Endodermal cell (in vitro differentiated cells): ENCODE data around the gene PALMD. TPM values are rescaled to one million over a fixed set of nuclear protein-coding genes. Genes with fewer than 3 reads are reported as not detected.

Experiments used
- DNase-seq: peaks from one replicate; pipeline ENCODE4 v3.0.0-alpha.2; 2017
- H3K27ac ChIP-seq: 2 replicates; pipeline ENCODE4 v1.5.1; 2013; ENCODE audit warnings: mild to moderate bottlenecking, low read depth, low read length, moderate library complexity
- H3K27me3 ChIP-seq: 2 replicates; pipeline ENCODE4 v1.6.1; 2013; ENCODE audit warnings: mild to moderate bottlenecking, low read length, moderate library complexity; ENCODE audit not compliant: insufficient read depth, control insufficient read depth, poor library complexity, severe bottlenecking
- H3K36me3 ChIP-seq: 2 replicates; pipeline ENCODE4 v1.7.0; 2013; ENCODE audit warnings: mild to moderate bottlenecking, low read length, moderate library complexity; ENCODE audit not compliant: control insufficient read depth, insufficient read depth
- H3K4me1 ChIP-seq: one replicate; pipeline ENCODE4 v1.7.0; 2013; ENCODE audit warnings: low read length; ENCODE audit not compliant: control insufficient read depth, insufficient read depth
- H3K4me3 ChIP-seq: 2 replicates; pipeline ENCODE4 v1.5.1; 2013; ENCODE audit warnings: mild to moderate bottlenecking, low read length, moderate library complexity
- H3K9ac ChIP-seq: 2 replicates; pipeline ENCODE4 v1.6.1; 2013; ENCODE audit warnings: mild to moderate bottlenecking, low read length, moderate library complexity; ENCODE audit not compliant: poor library complexity, severe bottlenecking; ENCODE audit errors: extremely low read depth
- H3K9me3 ChIP-seq: 2 replicates; pipeline ENCODE4 v1.6.1; 2013; ENCODE audit warnings: mild to moderate bottlenecking, low read length, moderate library complexity; ENCODE audit not compliant: control insufficient read depth
- H3K27ac Mint-ChIP-seq: 2 replicates; pipeline ENCODE4 v1.8.0; 2020; ENCODE audit warnings: mixed read lengths
- H3K27me3 Mint-ChIP-seq: 2 replicates; pipeline ENCODE4 v1.8.0; 2021; ENCODE audit warnings: mild to moderate bottlenecking, mixed read lengths; ENCODE audit not compliant: insufficient read depth
- H3K36me3 Mint-ChIP-seq: 2 replicates; pipeline ENCODE4 v1.8.0; 2020; ENCODE audit warnings: low read depth, mixed read lengths
- H3K4me1 Mint-ChIP-seq: 2 replicates; pipeline ENCODE4 v1.8.0; 2020; ENCODE audit warnings: mixed read lengths
- H3K4me3 Mint-ChIP-seq: 2 replicates; pipeline ENCODE4 v1.8.0; 2020; ENCODE audit warnings: mild to moderate bottlenecking, moderate library complexity, mixed read lengths
- H3K9me3 Mint-ChIP-seq: 2 replicates; pipeline ENCODE4 v1.8.0; 2020; ENCODE audit warnings: mild to moderate bottlenecking, mixed read lengths
- WGBS, 2 experiments: methylation state at CpG; one replicate each; pipeline versions ENCODE4 v1.1.5 to v1.1.7; 2013; ENCODE audit warnings: missing lambda C conversion rate in 2 of 2, mixed read lengths in 1 of 2; ENCODE audit not compliant: insufficient coverage in 1 of 2, insufficient read length in 1 of 2; 5-methylcytosine and 5-hydroxymethylcytosine counted together
- total RNA-seq, 2 donors: library from RNA; stranded (reverse); fragmentation: NEBNext Ultra II Directional in 1 of 2; extraction: Animal tissue kit (Norgen Biotek cat#: 25700) in 1 of 2; gene quantifications; 2 replicates in 1 of 2; 3 replicates in 1 of 2; pipeline ENCODE4 v1.2.1, GENCODE V29; 2021
- TF ChIP-seq, protein P1 (sequence below): fragments of 200-600 bp; sonication (generic); conservative IDR thresholded peaks from 2 replicates; pipeline ENCODE4 v1.5.0; 2021; ENCODE audit warnings: antibody characterized with exemption, mild to moderate bottlenecking

Gene PALMD
- total RNA-seq, 2 donors from 2014 or later: 0.24 to 0.26 TPM

GRCh38 chr1:99676876-99677275, 31.0 kb downstream of the PALMD start:
- Mint-ChIP-seq H3K9me3 (no peaks in the 10 kb centered on the region), H3K27me3 (peaks cover 18% of the 10 kb centered on the region), H3K36me3 (no peaks in the 10 kb centered on the region), H3K4me3 (no peak overlapping the region), H3K27ac (no peak overlapping the region), H3K4me1 (peaks cover 10% of the 10 kb centered on the region)
- no peaks in the 10 kb centered on the region for H3K9me3 ChIP-seq
- no peak overlapping the region for H3K4me3 ChIP-seq
- no peaks in the 10 kb centered on the region for H3K4me1 ChIP-seq
- H3K27me3 ChIP-seq: peaks cover 69% of the 10 kb centered on the region
- no peak for DNase-seq
- TF ChIP-seq, protein P1, sequence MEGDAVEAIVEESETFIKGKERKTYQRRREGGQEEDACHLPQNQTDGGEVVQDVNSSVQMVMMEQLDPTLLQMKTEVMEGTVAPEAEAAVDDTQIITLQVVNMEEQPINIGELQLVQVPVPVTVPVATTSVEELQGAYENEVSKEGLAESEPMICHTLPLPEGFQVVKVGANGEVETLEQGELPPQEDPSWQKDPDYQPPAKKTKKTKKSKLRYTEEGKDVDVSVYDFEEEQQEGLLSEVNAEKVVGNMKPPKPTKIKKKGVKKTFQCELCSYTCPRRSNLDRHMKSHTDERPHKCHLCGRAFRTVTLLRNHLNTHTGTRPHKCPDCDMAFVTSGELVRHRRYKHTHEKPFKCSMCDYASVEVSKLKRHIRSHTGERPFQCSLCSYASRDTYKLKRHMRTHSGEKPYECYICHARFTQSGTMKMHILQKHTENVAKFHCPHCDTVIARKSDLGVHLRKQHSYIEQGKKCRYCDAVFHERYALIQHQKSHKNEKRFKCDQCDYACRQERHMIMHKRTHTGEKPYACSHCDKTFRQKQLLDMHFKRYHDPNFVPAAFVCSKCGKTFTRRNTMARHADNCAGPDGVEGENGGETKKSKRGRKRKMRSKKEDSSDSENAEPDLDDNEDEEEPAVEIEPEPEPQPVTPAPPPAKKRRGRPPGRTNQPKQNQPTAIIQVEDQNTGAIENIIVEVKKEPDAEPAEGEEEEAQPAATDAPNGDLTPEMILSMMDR: no peak
- H3K9ac ChIP-seq: no peak overlapping the region
- H3K36me3 ChIP-seq: no peaks in the 10 kb centered on the region
- no peak overlapping the region for H3K27ac ChIP-seq

- Histone ChIP-seq H3K27me3 (peaks cover 64% of the 10 kb centered on the region), H3K27ac (no peak overlapping the region), H3K4me1 (no peaks in the 10 kb centered on the region), H3K36me3 (no peaks in the 10 kb centered on the region), H3K9me3 (no peaks in the 10 kb centered on the region), H3K9ac (no peak overlapping the region), H3K4me3 (no peak overlapping the region)
- Mint-ChIP-seq H3K4me1 (peaks cover 10% of the 10 kb centered on the region), H3K4me3 (no peak overlapping the region), H3K36me3 (no peaks in the 10 kb centered on the region), H3K27ac (no peak overlapping the region), H3K27me3 (peaks cover 15% of the 10 kb centered on the region), H3K9me3 (no peaks in the 10 kb centered on the region)
- no peak for DNase-seq
- WGBS, 2 experiments: 75% methylated on average over 1 of the region's 2 CpGs; no CpG with 5 or more reads in 1 of the 2 experiments
- TF ChIP-seq, protein P1: no peak
These were observed 31.5 kb downstream of the PALMD start for GRCh38 chr1:99677416-99677815.

DNA sequence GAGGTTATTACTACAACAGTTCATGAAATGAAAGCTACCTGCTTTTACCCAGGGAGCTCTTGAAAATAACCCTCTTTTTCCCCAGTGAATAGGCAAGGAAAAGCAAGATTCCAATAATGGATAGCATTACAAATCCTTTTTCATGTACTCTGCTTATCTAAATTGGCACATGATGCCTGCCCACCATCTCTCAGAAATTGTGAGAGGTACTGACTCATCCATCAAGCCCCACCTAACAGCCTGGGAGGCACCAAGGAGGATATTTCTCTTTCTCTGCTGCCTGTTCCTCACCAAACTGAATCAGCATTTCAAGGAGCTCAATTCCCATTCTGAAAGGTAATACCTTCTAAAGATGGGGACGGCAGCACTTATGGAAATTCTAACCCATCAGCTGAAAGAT, 34.4 kb downstream of the PALMD start:
- H3K4me1 Mint-ChIP-seq: peaks cover 11% of the 10 kb centered on the region
- H3K27me3 Mint-ChIP-seq: peaks cover 7% of the 10 kb centered on the region
- H3K9me3 ChIP-seq: no peaks in the 10 kb centered on the region
- H3K27ac ChIP-seq: no peak overlapping the region
- no peak for DNase-seq
- no peaks in the 10 kb centered on the region for H3K4me1 ChIP-seq
- H3K36me3 Mint-ChIP-seq: no peaks in the 10 kb centered on the region
- no peaks in the 10 kb centered on the region for H3K36me3 ChIP-seq
- H3K27me3 ChIP-seq: peaks cover 35% of the 10 kb centered on the region
- no peaks in the 10 kb centered on the region for H3K9me3 Mint-ChIP-seq
- H3K4me3 ChIP-seq: no peak overlapping the region
- H3K9ac ChIP-seq: no peak overlapping the region
- no peak overlapping the region for H3K4me3 Mint-ChIP-seq
- WGBS, 2 experiments: 81% methylated on average over 1 of the region's 1 CpG; no CpG with 5 or more reads in 1 of the 2 experiments
- no peak overlapping the region for H3K27ac Mint-ChIP-seq
- TF ChIP-seq, protein P1: no peak
